Endothelial cell of umbilical vein (primary cell): ENCODE results near the gene SLC16A8. TPM values are rescaled to one million over a fixed set of nuclear protein-coding genes. Genes with fewer than 3 reads are reported as not detected.
"Not testable (repeated sequence)": the region's sequence is repeated elsewhere in the genome, so short reads cannot be mapped to it uniquely, and the experiment has no call there.

Source experiments
- BruUV-seq: library from RNA; stranded (reverse); fragments of 400-500 nt; replicated peaks from 2 replicates; lab custom pipeline; 2021; lab: Mats Ljungman, UMichigan
- CTCF ChIA-PET: fragments of 300-600, 350-600 bp; sonication (Branson Sonifier 250); formaldehyde crosslinking; loops from one replicate; lab custom pipeline; 2021; ENCODE audit warnings: antibody characterized with exemption, inconsistent platforms; lab: Charles Lee
- POLR2A ChIA-PET: fragments of 300-600, 350-600 bp; sonication (Branson Sonifier 250); formaldehyde crosslinking; loops from one replicate; lab custom pipeline; 2021; ENCODE audit warnings: antibody characterized with exemption, inconsistent platforms; lab: Charles Lee
- DNase-seq: peaks from one replicate; pipeline ENCODE4 v3.0.0-alpha.2; 2011; ENCODE audit warnings: low read depth, low spot score
- FAIRE-seq: peaks from 2 replicates; lab custom pipeline; 2011; peaks lifted over from hg19 to GRCh38; lab: Jason Lieb, UNC
- H2AFZ ChIP-seq: 2 replicates; pipeline ENCODE4 v1.6.0; 2012; ENCODE audit warnings: low read depth, low read length, control low read depth, inconsistent platforms
- H3K27ac ChIP-seq: 2 replicates; pipeline ENCODE4 v1.5.1; 2011; ENCODE audit warnings: low read depth, mild to moderate bottlenecking, control low read depth, low read length, moderate library complexity; ENCODE audit not compliant: insufficient read depth
- H3K27me3 ChIP-seq, 2 experiments: 2 replicates each; pipeline versions ENCODE4 v1.6.0 to v1.6.1; 2011; ENCODE audit warnings: low read length in 2 of 2, mixed read lengths in 1 of 2; ENCODE audit not compliant: control insufficient read depth in 2 of 2, insufficient read depth in 2 of 2
- H3K36me3 ChIP-seq, 2 experiments: 2 replicates in 1 of 2; 3 replicates in 1 of 2; pipeline ENCODE4 v1.5.1; 2011; ENCODE audit warnings: low read length in 2 of 2, mild to moderate bottlenecking in 1 of 2, moderate library complexity in 1 of 2; ENCODE audit not compliant: control insufficient read depth in 2 of 2, insufficient read depth in 2 of 2; ENCODE audit errors: extremely low read depth in 1 of 2
- H3K4me1 ChIP-seq: 3 replicates; pipeline ENCODE4 v1.5.1; 2011; ENCODE audit warnings: mild to moderate bottlenecking, low read length; ENCODE audit not compliant: control insufficient read depth, insufficient read depth; ENCODE audit errors: extremely low read depth
- H3K4me2 ChIP-seq: 2 replicates; pipeline ENCODE4 v1.6.1; 2011; ENCODE audit warnings: low read length, control low read depth, mixed read lengths; ENCODE audit not compliant: insufficient read depth
- H3K4me3 ChIP-seq, 3 experiments: fragments of 200-600 bp in 1 of 3; sonication (generic), shearing (Covaris generic) in 1 of 3; replicated peaks in 1 of 3; 2 replicates each; pipeline ENCODE4 v1.5.1; 2011 to 2016; ENCODE audit warnings: control low read depth in 3 of 3, low read length in 3 of 3, mild to moderate bottlenecking in 2 of 3, inconsistent platforms in 1 of 3, low read depth in 1 of 3, moderate library complexity in 1 of 3; ENCODE audit not compliant: insufficient read depth in 1 of 3
- H3K79me2 ChIP-seq: 2 replicates; pipeline ENCODE4 v1.6.0; 2012; ENCODE audit warnings: low read length, inconsistent platforms; ENCODE audit not compliant: control insufficient read depth, insufficient read depth
- H3K9ac ChIP-seq: replicated peaks from 2 replicates; pipeline ENCODE3; 2011; ENCODE audit warnings: low read length, control low read depth; ENCODE audit not compliant: insufficient read depth; ENCODE audit errors: extremely low read depth
- H3K9me1 ChIP-seq: replicated peaks from 3 replicates; pipeline ENCODE4 v1.6.0; 2011; ENCODE audit warnings: mild to moderate bottlenecking, low read length; ENCODE audit not compliant: control insufficient read depth, insufficient read depth; ENCODE audit errors: extremely low read depth
- H3K9me3 ChIP-seq: replicated peaks from 2 replicates; pipeline ENCODE4 v1.5.1; 2012; ENCODE audit warnings: low read length, inconsistent platforms; ENCODE audit not compliant: control insufficient read depth, insufficient read depth
- H4K20me1 ChIP-seq: replicated peaks from 2 replicates; pipeline ENCODE3; 2011; ENCODE audit warnings: mild to moderate bottlenecking, low read length; ENCODE audit not compliant: control insufficient read depth, insufficient read depth; ENCODE audit errors: extremely low read depth
- MAX ChIP-seq: IDR thresholded peaks from 2 replicates; pipeline ENCODE4 v1.6.1; 2011; ENCODE audit not compliant: insufficient read depth, insufficient read length
- dilution Hi-C: fragments of 300-500 bp; cut with MboI; formaldehyde crosslinking; loops from one replicate; pipeline ENCODE4 v1.15.0; 2019; ENCODE audit warnings: low sequenced_read_pairs; ENCODE audit not compliant: extremely low pct_ligation_motif_present
- intact Hi-C: fragments of 100-400 bp; cut with micrococcal nuclease; formaldehyde crosslinking; loops from one replicate; pipeline ENCODE4 v1.10.0; 2022
- polyA plus RNA-seq, 4 experiments: library from polyadenylated mRNA; depleted of rRNA in 3 of 4; stranded (reverse) in 3 of 4; unstranded in 1 of 4; fragments of >200 nt; gene quantifications; 2 replicates each; pipeline versions ENCODE4 v1.2.1 to v1.2.3, GENCODE V29; 2011 to 2012; ENCODE audit warnings: missing spikeins in 1 of 4
- total RNA-seq: library from RNA; stranded (reverse); gene quantifications from 2 replicates; pipeline ENCODE4 v1.2.3, GENCODE V29; 2021

Gene SLC16A8
- total and polyA plus RNA-seq, 2 donors (not counting 3 experiments of a cell fraction or from before 2014, with no cell fraction given), result 0.14 TPM; not detected in 1

GRCh38 chr22:38038426-38038825 is 45.6 kb downstream of the SLC16A8 start:
- H3K27me3 ChIP-seq, result no peaks in the 10 kb centered on the region
- H3K9me3 ChIP-seq, result no peaks in the 10 kb centered on the region
- no peak overlapping the region for H2AFZ ChIP-seq
- H3K79me2 ChIP-seq, result no peaks in the 10 kb centered on the region
- no peak overlapping the region for H3K4me2 ChIP-seq
- no peak overlapping the region for H3K9ac ChIP-seq
- no peak for TF ChIP-seq MAX
- dilution Hi-C loops, result no loop called here
- ChIA-PET CTCF (interaction anchor here (2.2 kb wide), 1 partner anchor 14 kb away, joined by 14 read pairs; no protein-coding TSS in a partner anchor), POLR2A (no interaction called here)
- FAIRE-seq (no peak), DNase-seq (no peak)
- no peaks in the 10 kb centered on the region for H4K20me1 ChIP-seq
- no peaks in the 10 kb centered on the region for H3K36me3 ChIP-seq
- H3K4me1 ChIP-seq, result peaks cover 12% of the 10 kb centered on the region
- intact Hi-C loops, result no loop called here
- H3K27ac ChIP-seq, result no peak overlapping the region
- no peaks in the 10 kb centered on the region for H3K9me1 ChIP-seq
- BruUV-seq, result no TSS peak
- no peak overlapping the region for H3K4me3 ChIP-seq

DNA sequence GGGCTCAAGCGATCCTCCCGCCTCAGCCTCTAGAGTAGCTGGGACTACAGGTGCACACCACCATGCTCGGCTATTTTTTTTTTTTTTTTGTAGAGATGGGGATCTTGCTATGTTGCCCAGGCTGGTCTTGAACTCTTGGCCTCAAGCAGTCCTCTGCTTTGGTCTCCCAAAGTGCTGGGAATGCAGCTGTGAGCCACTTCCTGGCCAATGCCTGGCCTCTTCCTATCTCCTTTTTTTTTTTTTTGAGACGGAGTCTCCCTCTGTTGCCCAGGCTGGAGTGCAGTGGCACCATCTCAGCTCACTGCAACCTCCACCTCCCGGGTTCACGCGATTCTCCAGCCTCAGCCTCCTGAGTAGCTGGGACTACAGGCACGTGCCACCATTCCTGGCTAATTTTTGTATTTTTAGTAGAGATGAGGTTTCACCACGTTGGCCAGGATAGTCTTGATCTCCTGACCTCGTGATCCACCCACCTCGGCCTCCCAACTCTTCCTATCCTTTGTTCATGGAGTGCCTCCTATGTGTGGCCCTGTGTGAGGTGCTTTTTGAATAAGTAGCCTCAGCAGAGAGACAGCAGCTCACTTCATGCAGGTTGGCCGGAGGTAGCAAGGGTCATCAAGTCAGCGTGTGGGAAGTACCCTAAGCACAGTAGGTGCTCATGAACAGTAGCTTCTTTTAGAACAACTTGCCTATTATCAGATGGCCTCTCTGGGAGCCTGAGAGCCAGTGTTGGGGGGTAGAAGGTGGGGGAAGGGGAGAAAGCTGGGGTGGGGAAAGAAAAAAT is 46.4 kb downstream of the SLC16A8 start:
- CTCF ChIA-PET, result interaction anchor here (0.6 to 2.2 kb wide), 4 partner anchors 15 to 221 kb away, joined by 3 to 14 read pairs (median 4); no protein-coding TSS in a partner anchor
- BruUV-seq, POLR2A ChIA-PET: not testable (repeated sequence)

More for the DNA sequence above, 46.4 kb downstream of the SLC16A8 start:
- intact Hi-C loops, DNase-seq, FAIRE-seq, H3K9ac ChIP-seq, H3K4me2 ChIP-seq, H3K27me3 ChIP-seq, dilution Hi-C loops, H4K20me1 ChIP-seq, H3K9me3 ChIP-seq, H3K27ac ChIP-seq, H3K79me2 ChIP-seq, H3K9me1 ChIP-seq, H3K36me3 ChIP-seq, H2AFZ ChIP-seq, H3K4me3 ChIP-seq: not testable (repeated sequence)
- H3K4me1 ChIP-seq, result peaks cover 12% of the 10 kb centered on the region
